Activated CD8-positive, alpha-beta memory T cell treated with anti-CD3 and anti-CD28 coated beads, Interleukin-2, amount 50 U/mL, for 48 hours (primary cell): ENCODE results near the gene POP5.
"Not testable (repeated sequence)": the region's sequence is repeated elsewhere in the genome, so short reads cannot be mapped to it uniquely, and the experiment has no call there.

ENCODE experiments used
- DNase-seq: peaks from one replicate; pipeline ENCODE4 v3.0.0-alpha.2; 2020

POP5 gene

DNA sequence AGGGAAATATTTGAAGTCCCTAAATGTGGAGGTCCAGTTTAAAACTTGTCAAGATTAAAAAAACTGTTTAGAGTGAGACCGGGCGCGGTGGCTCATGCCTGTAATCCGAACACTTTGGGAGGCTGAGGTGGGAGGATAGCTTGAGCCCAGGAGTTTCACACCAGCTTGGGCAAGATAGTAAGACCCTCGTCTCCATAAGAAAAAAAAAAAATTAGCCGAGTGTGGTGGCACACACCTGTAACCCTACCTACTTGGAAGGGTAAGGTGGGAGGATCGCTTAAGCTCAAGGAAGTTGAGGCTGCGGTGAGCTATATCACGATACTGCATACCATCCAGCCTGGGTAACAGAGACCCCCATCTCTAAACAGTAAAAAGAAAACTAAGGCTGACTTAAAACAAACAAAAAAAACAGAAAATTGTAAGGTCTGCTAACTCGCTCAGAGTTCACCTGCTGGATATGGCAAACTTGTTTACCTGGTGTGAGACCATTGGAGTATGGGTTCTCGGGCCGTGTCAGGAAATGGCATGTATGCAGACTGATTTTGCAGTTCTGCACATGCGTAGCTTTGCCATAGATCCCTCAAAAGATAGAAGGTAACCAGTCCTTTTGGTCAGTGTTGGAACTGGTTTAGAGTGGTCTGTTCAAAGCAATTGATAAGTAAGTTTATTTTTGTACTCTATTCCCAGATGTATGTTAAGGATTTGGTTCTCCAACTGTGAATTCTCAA lies 45.0 kb downstream of the POP5 start:
- DNase-seq = no peak

DNA sequence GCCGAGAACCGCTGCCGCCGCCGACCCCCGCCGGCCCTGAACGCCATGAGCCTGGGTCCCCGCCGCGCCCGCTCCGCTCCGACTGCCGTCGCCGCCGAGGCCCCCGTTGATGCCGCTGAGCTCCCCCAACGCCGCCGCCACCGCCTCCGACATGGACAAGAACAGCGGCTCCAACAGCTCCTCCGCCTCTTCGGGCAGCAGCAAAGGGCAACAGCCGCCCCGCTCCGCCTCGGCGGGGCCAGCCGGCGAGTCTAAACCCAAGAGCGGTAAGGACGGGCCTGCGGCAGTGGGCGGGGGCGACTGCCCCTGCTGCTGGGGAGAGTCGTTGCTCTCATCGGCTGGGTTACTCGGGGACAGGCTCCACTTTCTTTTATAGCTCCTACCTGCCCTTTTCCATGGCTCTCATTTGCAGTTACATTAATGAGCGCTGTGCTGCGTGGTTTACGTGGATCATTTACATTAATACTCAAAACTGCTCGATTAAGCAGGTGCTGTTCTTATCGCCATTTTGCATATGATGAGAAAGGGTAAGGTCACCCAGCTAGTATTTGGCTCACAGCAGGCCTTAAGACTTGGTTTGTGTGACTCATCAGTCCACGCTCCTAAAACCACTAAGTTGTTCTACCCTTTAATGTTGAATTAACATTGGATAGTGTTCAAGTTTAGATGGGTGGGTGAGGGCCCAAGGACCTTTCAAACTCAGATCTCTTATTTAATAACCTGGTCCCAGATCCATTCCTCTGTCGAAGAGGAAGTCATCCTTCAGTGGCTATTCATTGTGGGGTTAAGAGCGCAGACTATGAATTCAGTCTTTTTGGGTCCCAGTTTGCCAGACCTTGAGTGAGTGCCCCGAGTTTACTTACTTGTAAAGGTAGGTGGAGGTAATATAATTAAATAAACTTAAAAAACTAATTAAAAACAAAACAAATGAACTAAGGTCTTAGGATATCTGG lies 46.2 kb downstream of the POP5 start:
- DNase-seq = peak; percentile 76

DNA sequence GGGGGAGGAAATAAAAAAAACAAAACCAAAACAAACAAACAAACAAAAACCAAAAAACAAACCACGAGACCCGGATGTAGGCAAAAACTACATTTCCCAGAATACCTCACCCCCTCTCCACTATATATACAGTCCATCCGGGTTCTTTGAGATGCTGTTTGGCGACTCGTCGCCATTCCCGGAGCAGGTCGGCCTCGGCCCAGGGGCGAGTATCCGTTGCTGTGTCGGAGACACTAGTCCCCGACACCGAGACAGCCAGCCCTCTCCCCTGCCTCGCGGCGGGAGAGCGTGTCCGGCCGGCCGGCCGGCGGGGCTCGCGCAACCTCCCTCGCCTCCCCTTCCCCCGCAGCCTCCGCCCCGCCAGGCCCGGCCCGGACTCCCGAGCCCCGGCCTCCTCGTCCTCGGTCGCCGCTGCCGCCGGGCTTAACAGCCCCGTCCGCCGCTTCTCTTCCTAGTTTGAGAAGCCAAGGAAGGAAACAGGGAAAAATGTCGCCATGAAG lies 46.9 kb downstream of the POP5 start, which contains the start of gene RNF10:
TSS of gene RNF10 (plus strand) at position 154 of the 500 bp plus-strand sequence. CDS start 456 bp downstream, outside the sequence.
- peak; percentile 85 for DNase-seq

DNA sequence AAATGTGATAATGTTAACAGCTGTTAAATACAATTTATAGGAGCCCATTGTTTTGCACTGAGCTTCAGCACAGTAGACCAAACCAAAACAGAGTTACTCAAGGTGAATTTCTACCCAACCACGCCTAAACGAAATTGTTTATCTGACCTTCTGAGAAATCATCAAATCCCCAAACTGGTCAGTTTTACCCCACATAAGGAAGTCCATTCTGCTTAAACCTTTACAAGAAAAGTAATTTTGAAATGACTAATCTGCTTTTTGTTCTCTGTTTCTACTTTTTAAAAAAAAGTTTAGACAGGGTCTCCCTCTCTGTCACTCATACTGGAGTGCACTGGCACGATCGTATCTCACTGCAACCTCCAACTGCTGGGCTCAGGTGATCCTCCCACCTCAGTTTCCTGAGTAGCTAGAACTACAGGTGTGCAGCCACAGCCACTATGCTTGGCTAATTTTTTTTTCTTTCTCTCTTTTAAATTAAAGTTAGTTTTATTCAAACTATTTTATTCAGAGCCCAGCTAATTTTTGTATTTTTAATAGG lies 48.4 kb downstream of the POP5 start:
- no peak for DNase-seq

DNA sequence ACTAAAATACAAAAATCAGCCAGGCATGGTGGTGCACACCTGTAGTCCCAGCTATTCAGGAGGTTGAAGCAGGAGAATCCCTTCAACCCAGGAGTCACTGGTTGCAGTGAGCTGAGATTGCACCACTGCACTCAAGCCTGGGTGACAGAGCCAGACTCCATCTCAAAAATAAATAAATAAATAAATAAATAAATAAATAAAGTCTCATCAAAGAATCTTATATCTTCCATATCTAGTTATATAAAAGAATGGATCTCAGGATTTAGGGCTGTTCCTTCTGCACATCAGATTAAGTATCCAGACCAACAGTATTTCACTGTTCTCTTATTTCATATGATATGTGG lies 50.8 kb downstream of the POP5 start:
- DNase-seq = not testable (repeated sequence)

DNA sequence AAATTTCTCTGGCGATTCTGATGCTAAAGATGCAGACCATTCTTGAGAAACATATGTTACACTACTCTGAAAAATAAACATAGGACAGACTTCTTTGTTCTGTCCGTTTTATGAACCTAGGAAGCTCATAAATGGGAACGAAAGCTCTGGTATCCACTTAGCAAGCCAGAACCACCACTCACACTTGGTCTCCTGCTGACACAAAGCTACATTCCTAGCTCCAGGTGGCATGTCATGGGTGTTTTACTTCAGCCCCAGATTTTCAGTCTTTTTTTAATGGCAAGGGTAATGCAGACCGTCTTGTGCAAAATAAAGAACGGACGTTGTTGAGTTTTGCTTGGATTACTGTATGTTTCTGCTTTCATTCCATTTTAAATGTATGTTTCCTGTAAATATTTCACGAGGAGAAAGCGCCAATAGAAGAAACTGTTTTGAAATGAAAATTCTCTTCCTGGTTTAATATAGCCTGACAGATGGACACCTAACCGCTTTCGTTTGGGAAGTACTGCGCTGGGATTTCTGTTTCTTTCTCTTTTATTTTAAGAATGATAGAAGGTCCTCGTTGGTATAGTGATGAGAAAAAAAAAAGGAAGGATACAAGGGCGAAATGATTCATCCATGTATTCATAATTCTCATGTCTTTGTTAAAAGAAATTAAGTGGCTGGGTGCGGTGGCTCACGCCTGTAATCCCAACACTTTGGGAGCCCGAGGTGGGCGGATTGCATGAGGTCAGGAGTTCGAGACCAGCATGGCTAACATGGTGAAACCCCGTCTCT lies 51.4 kb downstream of the POP5 start:
- no peak for DNase-seq

DNA sequence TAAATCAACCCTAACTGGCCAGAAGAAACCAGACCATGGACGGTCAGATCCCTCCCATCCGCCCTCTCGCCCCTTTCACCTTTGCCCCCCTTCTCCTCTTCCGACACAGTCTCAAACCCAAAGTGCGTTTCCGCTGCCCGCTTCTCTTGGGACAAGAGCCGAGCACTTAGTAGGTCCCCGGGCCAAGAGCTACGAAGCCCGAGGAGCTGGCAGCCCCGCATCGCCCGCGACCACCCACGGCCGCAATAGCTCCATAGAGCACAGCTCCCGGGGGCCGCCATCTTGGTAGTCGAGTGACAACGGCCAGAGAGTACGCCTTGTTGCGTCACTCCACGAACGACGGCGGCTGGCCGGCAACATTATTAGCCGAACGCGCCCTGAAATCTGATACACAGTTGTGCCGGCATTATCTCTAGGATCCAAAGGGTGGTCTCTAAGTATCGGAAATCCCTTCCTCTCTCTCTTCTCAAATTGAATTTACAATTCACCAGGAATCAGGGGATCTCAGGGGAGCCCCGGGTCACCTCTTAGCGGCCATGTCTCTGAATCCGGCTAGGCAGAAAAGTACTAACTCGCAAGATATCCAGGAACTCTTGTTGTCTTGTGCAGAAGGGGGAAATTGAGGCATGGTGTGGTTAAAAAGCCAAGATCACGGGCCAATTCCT lies 52.2 kb downstream of the POP5 start, which contains the start of gene COQ5:
TSS of gene COQ5 (minus strand) at position 298 of the 665 bp plus-strand sequence. CDS start at position 281, 17 bp downstream.
- DNase-seq = peak; percentile 91
